Skin of body (tissue), 2 donors: ENCODE results near the gene SERINC5. TPM values are rescaled to one million over a fixed set of nuclear protein-coding genes. Genes with fewer than 3 reads are reported as not detected.

ENCODE experiments used
- DNase-seq: peaks from one replicate; lab custom pipeline; 2025; lab: John Stamatoyannopoulos, UW
- total RNA-seq: library from RNA; depleted of rRNA; stranded (reverse); fragments of >200 nt; gene quantifications from one replicate; pipeline ENCODE4 v1.2.3, GENCODE V29; 2014

SERINC5 gene
- total RNA-seq, 1 donor from 2014 or later = 41.2 TPM

GRCh38 chr5:80254767-80255430 lies 949 bp downstream of the SERINC5 start:
- DNase-seq = peak; percentile 49

DNA sequence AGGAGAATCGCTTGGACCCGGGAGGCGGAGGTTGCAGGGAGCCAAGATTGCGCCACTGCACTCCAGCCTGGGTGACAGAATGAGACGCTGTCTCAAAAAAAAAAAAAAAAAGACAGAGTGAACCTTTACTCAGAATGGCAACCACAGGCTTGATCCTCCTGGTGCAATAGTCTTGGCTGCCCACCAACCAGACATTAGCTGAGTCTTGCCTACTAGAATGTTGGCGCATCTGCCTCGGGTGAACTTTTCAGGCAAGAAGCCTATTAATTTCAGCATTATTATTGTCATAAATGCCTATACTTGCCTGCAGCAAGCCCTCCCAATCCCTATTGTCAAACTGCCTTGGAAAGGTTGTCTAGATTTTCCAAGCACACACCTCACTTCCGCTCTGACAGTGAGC lies 4.2 kb downstream of the SERINC5 start:
- DNase-seq = no peak

GRCh38 chr5:80250801-80251200 lies 5.0 kb downstream of the SERINC5 start:
- no peak for DNase-seq

DNA sequence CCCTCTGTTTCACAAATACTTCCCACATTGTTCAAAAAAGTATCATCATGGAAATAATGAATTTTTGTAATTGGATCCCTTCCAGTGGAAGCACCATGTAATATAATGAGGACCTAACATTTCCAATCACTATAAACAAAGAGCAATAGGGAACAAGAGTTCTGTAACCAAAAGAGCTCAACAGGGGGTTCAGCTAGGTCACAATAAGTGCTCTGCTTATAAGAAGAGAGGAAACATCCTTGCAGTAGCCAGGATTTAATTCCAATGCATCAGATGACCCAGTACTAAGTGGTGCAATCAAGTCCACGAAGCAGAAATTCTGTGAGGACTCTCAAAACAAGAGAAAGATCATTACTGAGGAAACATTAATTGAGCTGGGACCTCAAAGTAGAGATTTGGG lies 5.9 kb downstream of the SERINC5 start:
- no peak for DNase-seq

- no peak for DNase-seq
Measured at GRCh38 chr5:80248378-80248777, 7.5 kb downstream of the SERINC5 start.

GRCh38 chr5:80246995-80247729 lies 8.7 kb downstream of the SERINC5 start:
- peak; percentile 66 for DNase-seq

DNA sequence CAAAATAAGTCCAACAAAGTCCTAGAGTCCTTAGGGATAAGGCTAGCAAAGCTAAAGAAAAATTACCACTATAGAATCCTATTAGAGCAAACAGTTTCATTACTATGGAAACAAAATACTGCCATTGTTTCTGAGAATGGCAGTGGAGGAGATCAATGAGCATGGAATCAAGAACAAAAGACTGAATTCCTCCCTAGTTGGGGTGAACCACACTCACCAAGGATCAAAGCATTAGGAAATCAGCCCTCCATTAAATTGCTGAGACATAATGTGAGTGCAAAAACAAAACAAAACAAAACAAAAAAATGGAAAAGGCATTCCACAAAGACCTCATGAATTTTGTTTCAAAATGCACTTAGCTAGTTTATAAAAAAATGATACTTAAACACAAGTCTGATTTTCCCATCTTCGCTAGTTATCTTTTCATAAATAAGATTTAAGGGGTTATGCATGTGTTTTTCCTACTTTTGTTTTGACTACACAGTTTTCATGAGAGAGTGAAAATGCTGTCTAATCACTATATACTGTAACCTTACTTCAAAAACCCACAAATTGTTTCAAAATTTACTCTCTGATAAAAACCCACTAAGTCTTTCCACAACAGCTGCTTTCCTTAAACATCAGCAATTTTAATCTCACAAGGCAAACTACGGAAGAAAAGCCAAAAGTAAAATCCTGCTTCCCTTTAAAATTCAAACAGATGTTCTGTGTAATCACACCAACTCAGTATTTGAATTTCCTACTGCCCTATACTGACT lies 9.7 kb downstream of the SERINC5 start:
- peak; percentile 65 for DNase-seq

DNA sequence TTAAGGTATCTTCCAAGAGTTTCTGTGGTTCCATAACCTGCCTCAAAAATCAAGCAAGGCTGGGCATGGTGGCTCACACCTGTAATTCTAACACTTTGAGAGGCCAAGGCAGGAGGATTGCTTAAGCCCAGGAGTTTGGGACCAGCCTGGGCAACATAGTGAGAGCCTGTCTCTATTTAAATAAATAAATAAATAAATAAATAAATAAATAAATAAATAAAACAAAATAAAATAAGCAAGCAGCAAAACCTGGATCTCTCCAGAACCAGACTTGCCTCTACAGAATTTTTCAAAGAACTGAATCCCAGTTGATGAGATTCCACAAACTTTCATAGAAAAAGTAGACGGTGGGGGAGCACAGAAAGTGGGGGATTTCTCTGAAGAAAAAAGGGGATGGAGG lies 12.3 kb downstream of the SERINC5 start:
- DNase-seq = no peak

GRCh38 chr5:80242849-80243248 lies 13.0 kb downstream of the SERINC5 start:
- no peak for DNase-seq

GRCh38 chr5:80240368-80240986 lies 15.4 kb downstream of the SERINC5 start:
- no peak for DNase-seq

- peak; percentile 36 for DNase-seq
Measured at GRCh38 chr5:80239680-80240367, 16.0 kb downstream of the SERINC5 start.

DNA sequence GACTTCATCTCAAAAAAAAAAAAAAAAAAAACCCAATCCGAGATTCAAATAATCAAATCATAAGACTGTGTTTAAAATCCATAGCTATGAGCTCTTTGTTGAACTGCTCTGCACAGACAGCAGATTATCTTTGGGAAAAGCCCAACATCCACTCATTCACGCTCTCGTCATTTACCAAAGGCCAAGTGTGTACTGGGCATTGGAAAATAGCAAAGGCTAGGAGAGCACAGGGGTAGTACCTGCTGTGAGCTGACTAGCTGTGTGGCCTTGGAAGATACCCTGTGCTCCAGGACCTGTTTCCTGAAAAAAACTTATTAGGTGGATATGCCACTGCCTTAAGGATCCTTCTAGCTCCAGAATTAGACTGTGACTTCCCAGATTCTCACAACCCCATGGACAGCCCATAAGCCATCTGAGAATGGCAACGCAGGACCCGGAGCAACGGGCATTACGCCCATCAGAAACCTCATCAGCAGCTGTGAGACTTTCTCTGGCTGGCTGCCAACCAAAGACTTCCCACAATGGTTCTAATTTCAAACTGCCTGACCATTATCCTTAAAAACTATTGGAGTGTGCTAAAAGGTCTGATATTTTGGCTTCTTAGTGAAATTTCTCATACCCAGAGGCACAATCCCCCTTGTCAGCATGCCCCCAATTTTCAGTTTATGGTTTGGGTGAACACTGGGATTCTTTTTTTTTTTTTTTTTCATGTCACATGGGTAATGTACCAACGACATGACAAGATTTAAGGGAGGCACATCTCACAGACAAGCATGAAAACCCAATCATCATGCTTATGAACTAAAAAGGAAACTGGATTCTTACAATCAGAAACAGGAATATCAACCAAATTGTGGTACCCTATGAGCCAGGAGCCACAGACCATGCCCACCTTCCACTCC lies 16.8 kb downstream of the SERINC5 start:
- DNase-seq = peak; percentile 54

DNA sequence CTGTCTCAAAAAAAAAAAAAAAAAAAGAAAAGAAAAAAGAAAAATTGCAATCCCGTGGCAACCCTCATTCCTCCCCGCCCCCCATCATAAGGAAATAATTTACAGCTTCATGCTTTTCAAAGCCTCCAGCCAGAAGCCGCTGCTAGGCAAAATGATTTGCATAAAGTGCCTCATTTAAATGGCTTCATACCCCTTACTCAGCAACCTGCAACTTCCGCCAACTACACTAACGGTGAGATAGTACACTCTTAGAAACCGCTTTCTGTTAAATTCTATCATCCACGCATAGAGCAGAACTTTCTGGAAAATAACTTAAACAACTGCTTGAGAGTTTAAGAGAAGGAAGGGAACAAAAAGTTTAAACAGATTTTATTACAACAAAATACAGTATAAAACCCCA lies 17.8 kb downstream of the SERINC5 start:
- no peak for DNase-seq

DNA sequence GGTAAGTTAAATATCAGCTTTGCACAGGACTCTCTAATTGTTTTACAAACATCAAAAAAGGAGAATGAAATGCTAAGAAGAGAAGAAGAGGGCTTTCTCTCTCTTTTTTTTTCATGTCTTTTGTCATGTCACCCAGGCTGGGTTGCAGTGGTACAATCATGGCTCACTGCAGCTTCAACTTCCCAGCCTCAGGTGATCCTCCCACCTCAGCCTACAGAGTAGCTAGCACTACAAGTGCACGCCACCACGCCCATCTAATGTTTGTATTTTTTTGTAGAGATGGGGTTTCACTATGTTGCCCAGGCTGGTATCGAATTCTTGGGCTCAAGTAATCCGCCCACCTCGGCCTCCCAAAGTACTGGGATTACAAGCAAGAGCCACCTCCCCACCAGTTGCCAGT lies 18.6 kb downstream of the SERINC5 start:
- DNase-seq = no peak

DNA sequence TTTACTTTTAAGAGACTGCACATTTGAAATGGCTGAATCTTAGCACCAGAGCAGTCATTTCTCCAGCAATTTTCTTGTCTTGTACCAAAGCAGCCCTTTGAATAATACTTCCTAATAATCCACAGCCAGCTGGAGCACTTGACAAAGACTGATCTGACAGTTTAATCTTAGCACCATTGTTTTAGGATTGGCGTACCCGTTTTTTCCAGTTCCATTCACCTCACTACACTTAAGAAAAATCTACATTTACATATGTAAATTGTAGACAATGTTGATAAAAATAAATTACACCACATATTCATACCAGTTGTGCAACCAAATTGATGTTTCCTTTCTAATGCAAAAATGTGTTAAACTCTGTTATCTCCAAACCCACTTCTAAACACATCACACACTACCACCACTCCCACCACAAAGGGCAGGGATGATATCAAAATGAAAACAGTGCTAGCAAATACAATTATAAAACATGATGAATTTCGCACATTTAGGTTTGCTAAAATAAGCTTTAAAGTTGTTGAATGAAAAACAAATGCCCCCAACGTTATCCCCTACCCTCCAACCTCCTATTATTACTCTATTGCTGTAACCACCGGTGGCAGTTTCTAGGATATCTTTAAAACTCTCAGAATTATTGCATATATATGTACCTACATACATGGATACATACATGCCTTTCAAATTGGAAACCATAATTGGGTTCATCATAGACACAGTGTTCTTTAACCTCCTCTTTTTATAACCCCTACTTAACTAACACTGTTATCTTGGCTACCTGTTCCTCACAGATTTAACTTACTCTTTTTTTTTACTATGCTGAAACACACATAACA lies 21.5 kb downstream of the SERINC5 start:
- no peak for DNase-seq

DNA sequence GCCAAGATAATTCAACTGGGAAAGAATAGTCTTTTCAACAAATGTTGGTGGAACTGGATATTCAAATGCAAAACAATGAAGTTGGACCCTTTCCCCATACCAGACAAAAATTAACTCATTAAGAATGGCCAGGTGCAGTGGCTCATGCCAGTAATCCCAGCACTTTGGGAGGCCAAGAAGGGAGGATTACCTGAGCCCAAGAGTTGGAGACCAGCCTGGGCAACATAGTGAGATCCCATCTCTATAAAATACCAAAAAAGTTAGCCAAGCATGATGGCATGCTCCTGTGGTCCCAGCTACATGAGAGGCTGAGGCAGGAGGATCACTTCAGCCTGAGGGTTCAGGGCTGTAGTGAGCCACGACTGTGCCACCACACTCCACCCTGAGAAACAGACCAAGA lies 24.2 kb downstream of the SERINC5 start:
- no peak for DNase-seq

- DNase-seq = no peak
Measured at GRCh38 chr5:80231243-80231642, 24.6 kb downstream of the SERINC5 start.

GRCh38 chr5:80230269-80230992 lies 25.4 kb downstream of the SERINC5 start:
- no peak for DNase-seq

- no peak for DNase-seq
Measured at GRCh38 chr5:80229902-80230255, 26.0 kb downstream of the SERINC5 start.
